Mesenchymal stem cell (in vitro differentiated cells and primary cell): Measurements from ENCODE around the gene SRXN1.

Experiments
- DNase-seq: peaks from one replicate; pipeline ENCODE4 v3.0.0-alpha.2; 2013
- H2AFZ ChIP-seq: one replicate; pipeline ENCODE4 v1.6.1; 2013; ENCODE audit warnings: low read depth, mild to moderate bottlenecking, control low read depth, inconsistent platforms, low read length, moderate library complexity
- H2AK5ac ChIP-seq: 2 replicates; pipeline ENCODE4 v1.6.1; 2013; ENCODE audit warnings: low read length, moderate library complexity, mild to moderate bottlenecking, inconsistent platforms; ENCODE audit not compliant: severe bottlenecking
- H2BK120ac ChIP-seq: one replicate; pipeline ENCODE4 v1.6.1; 2013; ENCODE audit warnings: low read depth, mild to moderate bottlenecking, inconsistent platforms, low read length, moderate library complexity
- H2BK12ac ChIP-seq, 2 experiments: one replicate each; pipeline ENCODE4 v1.6.1; 2013; ENCODE audit warnings: inconsistent platforms in 2 of 2, low read length in 2 of 2, mild to moderate bottlenecking in 2 of 2, moderate library complexity in 2 of 2, control low read depth in 1 of 2
- H2BK15ac ChIP-seq: one replicate; pipeline ENCODE4 v1.6.1; 2013; ENCODE audit warnings: mild to moderate bottlenecking, low read depth, inconsistent platforms; ENCODE audit not compliant: poor library complexity, severe bottlenecking
- H2BK5ac ChIP-seq: 2 replicates; pipeline ENCODE4 v1.6.1; 2013; ENCODE audit warnings: low read depth, mild to moderate bottlenecking, low read length, control low read depth, inconsistent platforms; ENCODE audit not compliant: poor library complexity, severe bottlenecking
- H3K14ac ChIP-seq, 2 experiments: one replicate each; pipeline ENCODE4 v1.6.1; 2013; ENCODE audit warnings: inconsistent platforms in 2 of 2, low read length in 2 of 2, control low read depth in 1 of 2, mild to moderate bottlenecking in 1 of 2, moderate library complexity in 1 of 2
- H3K18ac ChIP-seq, 2 experiments: one replicate each; pipeline ENCODE4 v1.6.1; 2013; ENCODE audit warnings: inconsistent platforms in 2 of 2, low read length in 2 of 2, control low read depth in 1 of 2, low read depth in 1 of 2, mild to moderate bottlenecking in 1 of 2
- H3K23ac ChIP-seq, 2 experiments: one replicate each; pipeline ENCODE4 v1.6.1; 2013; ENCODE audit warnings: inconsistent platforms in 2 of 2, low read length in 2 of 2, mild to moderate bottlenecking in 2 of 2, moderate library complexity in 2 of 2, control low read depth in 1 of 2
- H3K27ac ChIP-seq: 2 replicates; pipeline ENCODE4 v1.5.1; 2013; ENCODE audit warnings: mild to moderate bottlenecking, moderate library complexity, low read length, control low read depth, inconsistent platforms; ENCODE audit not compliant: poor library complexity, severe bottlenecking
- H3K27me3 ChIP-seq, 2 experiments: 2 replicates each; pipeline versions ENCODE4 v1.6.1 to v1.7.0; 2013; ENCODE audit warnings: low read length in 2 of 2, mild to moderate bottlenecking in 2 of 2, moderate library complexity in 2 of 2, control low read depth in 1 of 2, inconsistent platforms in 1 of 2; ENCODE audit not compliant: control insufficient read depth in 1 of 2, insufficient read depth in 1 of 2
- H3K36me3 ChIP-seq, 2 experiments: 2 replicates each; pipeline versions ENCODE4 v1.6.1 to v1.7.0; 2013; ENCODE audit warnings: low read length in 2 of 2, control low read depth in 1 of 2, inconsistent platforms in 1 of 2, low read depth in 1 of 2, mild to moderate bottlenecking in 1 of 2; ENCODE audit not compliant: insufficient read depth in 2 of 2, control insufficient read depth in 1 of 2
- H3K4ac ChIP-seq, 2 experiments: one replicate each; pipeline ENCODE4 v1.6.1; 2013; ENCODE audit warnings: inconsistent platforms in 2 of 2, low read length in 2 of 2, mild to moderate bottlenecking in 2 of 2, moderate library complexity in 2 of 2, control low read depth in 1 of 2, low read depth in 1 of 2
- H3K4me1 ChIP-seq: 2 replicates; pipeline ENCODE4 v1.6.1; 2013; ENCODE audit warnings: low read depth, low read length, control low read depth; ENCODE audit not compliant: control insufficient read depth, insufficient read depth
- H3K4me2 ChIP-seq: 2 replicates; pipeline ENCODE4 v1.6.1; 2013; ENCODE audit warnings: low read length, mild to moderate bottlenecking, inconsistent platforms; ENCODE audit not compliant: poor library complexity, severe bottlenecking
- H3K4me3 ChIP-seq, 2 experiments: 2 replicates each; pipeline versions ENCODE4 v1.5.1 to v1.7.0; 2013; ENCODE audit warnings: low read length in 2 of 2, mild to moderate bottlenecking in 2 of 2, control low read depth in 1 of 2, low read depth in 1 of 2; ENCODE audit not compliant: insufficient read depth in 1 of 2
- H3K79me1 ChIP-seq: replicated peaks from 2 replicates; pipeline ENCODE4 v1.6.1; 2013; ENCODE audit warnings: mild to moderate bottlenecking, control low read depth, low read length, inconsistent platforms; ENCODE audit not compliant: poor library complexity, severe bottlenecking
- H3K9ac ChIP-seq: 2 replicates; pipeline ENCODE4 v1.7.0; 2013; ENCODE audit warnings: mild to moderate bottlenecking, low read length, moderate library complexity
- H3K9me3 ChIP-seq: 2 replicates; pipeline ENCODE4 v1.7.0; 2013; ENCODE audit warnings: mild to moderate bottlenecking, low read length; ENCODE audit not compliant: control insufficient read depth
- H4K8ac ChIP-seq: one replicate; pipeline ENCODE4 v1.6.1; 2013; ENCODE audit warnings: inconsistent platforms, mild to moderate bottlenecking, low read length, moderate library complexity
- H4K91ac ChIP-seq: one replicate; pipeline ENCODE4 v1.6.1; 2013; ENCODE audit warnings: mild to moderate bottlenecking, low read length, inconsistent platforms
- WGBS: methylation state at CpG from one replicate; pipeline ENCODE4 v1.1.7; 2013; ENCODE audit warnings: mixed read lengths; 5-methylcytosine and 5-hydroxymethylcytosine counted together

Gene SRXN1

GRCh38 chr20:680638-681187 lies 27.7 kb upstream of the SRXN1 start:
- Histone ChIP-seq H2BK120ac (no peak overlapping the region), H3K4me3 (no peak overlapping the region), H2BK15ac (no peak overlapping the region), H3K14ac (no peak overlapping the region), H3K4me1 (peaks cover 5% of the 10 kb centered on the region), H2AK5ac (no peak overlapping the region), H2BK5ac (no peak overlapping the region), H3K4ac (no peak overlapping the region), H3K36me3 (no peaks in the 10 kb centered on the region), H3K27me3 (peaks cover 64 to 75% of the 10 kb centered on the region in 2 experiments), H3K18ac (no peak overlapping the region), H3K23ac (no peak overlapping the region), H3K79me1 (no peaks in the 10 kb centered on the region), H2BK12ac (no peak overlapping the region), H3K9ac (no peak overlapping the region), H4K91ac (no peak overlapping the region), H3K27ac (no peak overlapping the region), H3K4me2 (no peak overlapping the region), H3K9me3 (no peaks in the 10 kb centered on the region), H2AFZ (no peak overlapping the region), H4K8ac (no peak overlapping the region)
- WGBS, result 52% methylated on average over 2 of the region's 2 CpGs
- DNase-seq, result no peak

GRCh38 chr20:677957-678356 lies 25.0 kb upstream of the SRXN1 start:
- no peak overlapping the region for H2BK12ac ChIP-seq
- no peak overlapping the region for H2BK120ac ChIP-seq
- peaks cover 82 to 87% of the 10 kb centered on the region in 2 experiments for H3K27me3 ChIP-seq
- no peak overlapping the region for H2BK5ac ChIP-seq
- no peak overlapping the region for H3K23ac ChIP-seq
- no peak overlapping the region for H3K14ac ChIP-seq
- H3K4me2 ChIP-seq, result no peak overlapping the region
- H4K8ac ChIP-seq, result no peak overlapping the region
- H2BK15ac ChIP-seq, result no peak overlapping the region
- H3K4me3 ChIP-seq, result no peak overlapping the region
- no peak overlapping the region for H3K27ac ChIP-seq
- no peak overlapping the region for H3K18ac ChIP-seq
- H3K9me3 ChIP-seq, result no peaks in the 10 kb centered on the region
- no peaks in the 10 kb centered on the region for H3K36me3 ChIP-seq
- WGBS, result 89% methylated on average over 5 of the region's 5 CpGs
- H3K9ac ChIP-seq, result no peak overlapping the region
- no peak overlapping the region for H2AFZ ChIP-seq
- H3K4ac ChIP-seq, result no peak overlapping the region
- peaks cover 11% of the 10 kb centered on the region for H3K4me1 ChIP-seq
- H3K79me1 ChIP-seq, result no peaks in the 10 kb centered on the region
- H2AK5ac ChIP-seq, result no peak overlapping the region
- no peak overlapping the region for H4K91ac ChIP-seq
- no peak for DNase-seq

GRCh38 chr20:676967-677366 lies 24.0 kb upstream of the SRXN1 start:
- no peak overlapping the region for H4K91ac ChIP-seq
- no peak overlapping the region for H4K8ac ChIP-seq
- WGBS, result 89% methylated on average over 3 of the region's 3 CpGs
- peaks cover 12% of the 10 kb centered on the region for H3K4me1 ChIP-seq
- no peaks in the 10 kb centered on the region for H3K36me3 ChIP-seq
- H3K27me3 ChIP-seq, result peaks cover 83 to 89% of the 10 kb centered on the region in 2 experiments
- H3K4me2 ChIP-seq, result no peak overlapping the region
- H2AFZ ChIP-seq, result no peak overlapping the region
- H3K4ac ChIP-seq, result no peak overlapping the region
- no peak overlapping the region for H3K23ac ChIP-seq
- no peak overlapping the region for H3K27ac ChIP-seq
- H2BK5ac ChIP-seq, result no peak overlapping the region
- no peak overlapping the region for H3K18ac ChIP-seq
- no peak overlapping the region for H2AK5ac ChIP-seq
- no peak overlapping the region for H2BK120ac ChIP-seq
- H3K9me3 ChIP-seq, result no peaks in the 10 kb centered on the region
- DNase-seq, result no peak
- no peak overlapping the region for H2BK12ac ChIP-seq
- H3K9ac ChIP-seq, result no peak overlapping the region
- H3K4me3 ChIP-seq, result no peak overlapping the region
- H2BK15ac ChIP-seq, result no peak overlapping the region
- no peak overlapping the region for H3K14ac ChIP-seq
- no peaks in the 10 kb centered on the region for H3K79me1 ChIP-seq

- WGBS, result 6% methylated on average over 22 of the region's 24 CpGs
- Histone ChIP-seq H3K14ac (no peak overlapping the region), H3K27me3 (peaks cover 83 to 90% of the 10 kb centered on the region in 2 experiments), H3K9me3 (no peaks in the 10 kb centered on the region), H3K4me2 (no peak overlapping the region), H2BK15ac (no peak overlapping the region), H2BK12ac (no peak overlapping the region), H3K4ac (no peak overlapping the region), H3K36me3 (no peaks in the 10 kb centered on the region), H3K18ac (no peak overlapping the region), H2AFZ (no peak overlapping the region), H3K27ac (no peak overlapping the region), H2BK120ac (no peak overlapping the region), H3K79me1 (no peaks in the 10 kb centered on the region), H2AK5ac (no peak overlapping the region), H3K23ac (no peak overlapping the region), H3K4me3 (no peak overlapping the region), H2BK5ac (no peak overlapping the region), H4K8ac (no peak overlapping the region), H4K91ac (no peak overlapping the region), H3K9ac (no peak overlapping the region), H3K4me1 (peaks cover 12% of the 10 kb centered on the region)
- DNase-seq, result no peak
Observed at GRCh38 chr20:676315-676937, 23.4 kb upstream of the SRXN1 start.
